ENCODE results near the gene ERN1. TPM values are rescaled to one million over a fixed set of nuclear protein-coding genes. Genes with fewer than 3 reads are reported as not detected.

The ERN1 gene
- polyA plus RNA-seq, 1 donor (not counting 4 experiments of a cell fraction or from before 2014, with no cell fraction given) = 7.1 TPM

- Histone ChIP-seq H3K9me1 (ENCODE audit: control insufficient read depth, extremely low read depth, insufficient read depth, low read length) (no peaks in the 10 kb centered on the region), H3K36me3 (ENCODE audit: control insufficient read depth in 2 of 2, extremely low read depth in 1 of 2, insufficient read depth in 2 of 2, low read length in 2 of 2) (peaks cover 16 to 45% of the 10 kb centered on the region in 2 experiments), H4K20me1 (ENCODE audit: control insufficient read depth, extremely low read depth, insufficient read depth, low read length) (no peaks in the 10 kb centered on the region), H3K9me3 (ENCODE audit: control insufficient read depth, low read depth, low read length) (no peaks in the 10 kb centered on the region), H3K4me1 (ENCODE audit: control insufficient read depth, extremely low read depth, insufficient read depth, low read length) (peaks cover 1% of the 10 kb centered on the region), H3K9ac (ENCODE audit: control insufficient read depth, extremely low read depth, insufficient read depth, low read length) (no peak overlapping the region), H2AFZ (ENCODE audit: control insufficient read depth, low read length) (no peak overlapping the region), H3K4me2 (ENCODE audit: control insufficient read depth, extremely low read depth, insufficient read depth, low read depth, low read length) (no peak overlapping the region), H3K79me2 (ENCODE audit: control insufficient read depth, insufficient read depth, low read length) (no peaks in the 10 kb centered on the region), H3K27ac (ENCODE audit: control insufficient read depth, insufficient read depth, low read length) (no peak overlapping the region), H3K4me3 (ENCODE audit: control insufficient read depth in 2 of 3, extremely low read depth in 1 of 3, insufficient read depth in 2 of 3, low read depth in 1 of 3, low read length in 3 of 3) (no peak overlapping the region), H3K27me3 (ENCODE audit: control insufficient read depth, extremely low read depth, insufficient read depth, low read length) (no peaks in the 10 kb centered on the region)
- TF ChIP-seq EZH2 (IDR thresholded peaks at IDR 0.05; ENCODE audit: low read length) (no peak), CTCF (optimal IDR thresholded peaks at IDR 0.05 in 1 of 3, IDR thresholded peaks at IDR 0.05 in 1 of 3, conservative IDR thresholded peaks at IDR 0.05 in 1 of 3; ENCODE audit: extremely low read depth in 1 of 3, insufficient read depth in 2 of 3, low read length in 3 of 3) (no peak)
- FAIRE-seq (no peak), DNase-seq (ENCODE audit: low read depth, low spot score) (no peak)
- dilution Hi-C loops (cut with MboI; ENCODE audit: extremely low pct_ligation_motif_present, low sequenced_read_pairs) = no loop called here
Observed at GRCh38 chr17:64069143-64069542, 60.8 kb downstream of the ERN1 start.

- H3K79me2 ChIP-seq (ENCODE audit: control insufficient read depth, insufficient read depth, low read length) = no peaks in the 10 kb centered on the region
- H3K4me1 ChIP-seq (ENCODE audit: control insufficient read depth, extremely low read depth, insufficient read depth, low read length) = peaks cover 6% of the 10 kb centered on the region
- no peak for TF ChIP-seq CTCF (optimal IDR thresholded peaks at IDR 0.05 in 1 of 3, IDR thresholded peaks at IDR 0.05 in 1 of 3, conservative IDR thresholded peaks at IDR 0.05 in 1 of 3; ENCODE audit: extremely low read depth in 1 of 3, insufficient read depth in 2 of 3, low read length in 3 of 3)
- no peak overlapping the region for H3K4me3 ChIP-seq (ENCODE audit: control insufficient read depth in 2 of 3, extremely low read depth in 1 of 3, insufficient read depth in 2 of 3, low read depth in 1 of 3, low read length in 3 of 3)
- H3K36me3 ChIP-seq (ENCODE audit: control insufficient read depth in 2 of 2, extremely low read depth in 1 of 2, insufficient read depth in 2 of 2, low read length in 2 of 2) = peaks cover 18 to 49% of the 10 kb centered on the region in 2 experiments
- no peaks in the 10 kb centered on the region for H3K9me3 ChIP-seq (ENCODE audit: control insufficient read depth, low read depth, low read length)
- H2AFZ ChIP-seq (ENCODE audit: control insufficient read depth, low read length) = no peak overlapping the region
- no peaks in the 10 kb centered on the region for H4K20me1 ChIP-seq (ENCODE audit: control insufficient read depth, extremely low read depth, insufficient read depth, low read length)
- no peak for FAIRE-seq
- H3K27me3 ChIP-seq (ENCODE audit: control insufficient read depth, extremely low read depth, insufficient read depth, low read length) = no peaks in the 10 kb centered on the region
- H3K27ac ChIP-seq (ENCODE audit: control insufficient read depth, insufficient read depth, low read length) = no peak overlapping the region
- H3K4me2 ChIP-seq (ENCODE audit: control insufficient read depth, extremely low read depth, insufficient read depth, low read depth, low read length) = no peak overlapping the region
- no peak for DNase-seq (ENCODE audit: low read depth, low spot score)
- H3K9ac ChIP-seq (ENCODE audit: control insufficient read depth, extremely low read depth, insufficient read depth, low read length) = no peak overlapping the region
- no peaks in the 10 kb centered on the region for H3K9me1 ChIP-seq (ENCODE audit: control insufficient read depth, extremely low read depth, insufficient read depth, low read length)
- dilution Hi-C loops (cut with MboI; ENCODE audit: extremely low pct_ligation_motif_present, low sequenced_read_pairs) = no loop called here
Observed at GRCh38 chr17:64067657-64068056, 62.3 kb downstream of the ERN1 start.
